Subcutaneous abdominal adipose tissue (tissue), 5 donors: ENCODE measurements around the gene ERBB4.
"Not testable (repeated sequence)": the region's sequence is repeated elsewhere in the genome, so short reads cannot be mapped to it uniquely, and the experiment has no call there.

Experiments
- H3K27ac ChIP-seq: one replicate; pipeline ENCODE4 v1.7.0; 2013; ENCODE audit warnings: low read depth, mild to moderate bottlenecking, inconsistent platforms, low read length, moderate library complexity
- H3K27me3 ChIP-seq, 5 donors: one replicate each; pipeline ENCODE4 v1.7.0; 2013; ENCODE audit warnings: low read length in 5 of 5, inconsistent platforms in 1 of 5; ENCODE audit not compliant: control insufficient read depth in 5 of 5, insufficient read depth in 4 of 5
- H3K36me3 ChIP-seq, 5 donors: one replicate each; pipeline ENCODE4 v1.7.0; 2013; ENCODE audit warnings: low read length in 5 of 5; ENCODE audit not compliant: control insufficient read depth in 5 of 5, insufficient read depth in 5 of 5
- H3K4me1 ChIP-seq, 5 donors: one replicate each; pipeline ENCODE4 v1.7.0; 2013; ENCODE audit warnings: low read length in 5 of 5, mild to moderate bottlenecking in 3 of 5, moderate library complexity in 1 of 5; ENCODE audit not compliant: control insufficient read depth in 5 of 5, insufficient read depth in 5 of 5
- H3K4me3 ChIP-seq, 5 donors: one replicate each; pipeline ENCODE4 v1.7.0; 2013; ENCODE audit warnings: low read length in 5 of 5, low read depth in 1 of 5
- H3K9ac ChIP-seq, 5 donors: one replicate each; pipeline ENCODE4 v1.7.0; 2013; ENCODE audit warnings: low read length in 5 of 5, mild to moderate bottlenecking in 4 of 5, moderate library complexity in 3 of 5
- H3K9me3 ChIP-seq, 5 donors: one replicate each; pipeline ENCODE4 v1.7.0; 2013; ENCODE audit warnings: low read length in 5 of 5; ENCODE audit not compliant: control insufficient read depth in 5 of 5
- donor health status: healthy.
- donor health status: healthy.
- donor health status: healthy.
- donor health status: healthy.
- donor health status: healthy.

Gene ERBB4

DNA sequence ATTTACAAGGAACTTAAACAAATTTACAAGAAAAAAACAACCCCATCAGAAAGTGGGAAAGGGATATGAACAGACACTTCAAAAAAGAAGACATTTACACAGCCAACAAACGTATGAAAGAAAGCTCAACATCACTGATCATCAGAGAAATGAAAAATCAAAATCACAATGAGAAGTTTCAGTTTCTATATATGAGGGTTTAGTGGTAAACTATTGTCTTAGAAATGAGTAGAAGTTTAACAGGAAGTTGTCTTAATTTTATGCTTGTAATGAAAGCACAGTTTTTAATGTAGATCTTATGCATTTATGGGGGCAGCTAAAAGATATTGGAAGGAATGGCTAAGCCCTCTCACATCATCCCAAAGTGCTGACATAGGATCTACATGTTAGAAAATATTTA, 325.4 kb downstream of the ERBB4 start:
- Histone ChIP-seq H3K36me3 (no peaks in the 10 kb centered on the region), H3K27ac (no peak overlapping the region)

DNA sequence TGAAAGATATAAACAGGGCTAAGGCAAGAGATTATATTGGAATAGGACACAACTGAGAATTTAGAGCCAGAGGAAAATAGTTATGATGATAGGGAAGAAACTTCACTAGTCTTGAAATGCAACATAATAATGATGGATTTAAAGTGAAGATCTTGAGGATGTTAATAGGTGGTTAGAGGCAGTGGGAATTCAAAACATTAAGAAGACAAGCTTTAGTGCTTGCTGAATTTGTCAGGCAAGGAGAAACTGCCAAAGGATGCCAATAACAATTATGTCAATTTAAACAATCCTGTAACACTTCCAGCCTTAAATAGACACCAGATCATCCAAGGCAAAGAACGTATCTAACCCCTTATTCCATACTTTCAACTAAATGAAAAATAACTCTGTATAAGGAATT, 330.1 kb downstream of the ERBB4 start:
- no peaks in the 10 kb centered on the region for H3K27me3 ChIP-seq
- H3K36me3 ChIP-seq = no peaks in the 10 kb centered on the region
- no peak overlapping the region for H3K9ac ChIP-seq
- no peak overlapping the region for H3K4me3 ChIP-seq
- no peak overlapping the region for H3K27ac ChIP-seq
- H3K4me1 ChIP-seq = no peaks in the 10 kb centered on the region
- no peaks in the 10 kb centered on the region for H3K9me3 ChIP-seq

More for the DNA sequence above, 325.4 kb downstream of the ERBB4 start:
- Histone ChIP-seq H3K4me3 (no peak overlapping the region), H3K9ac (no peak overlapping the region), H3K9me3 (no peaks in the 10 kb centered on the region), H3K27me3 (no peaks in the 10 kb centered on the region), H3K4me1 (no peaks in the 10 kb centered on the region)

DNA sequence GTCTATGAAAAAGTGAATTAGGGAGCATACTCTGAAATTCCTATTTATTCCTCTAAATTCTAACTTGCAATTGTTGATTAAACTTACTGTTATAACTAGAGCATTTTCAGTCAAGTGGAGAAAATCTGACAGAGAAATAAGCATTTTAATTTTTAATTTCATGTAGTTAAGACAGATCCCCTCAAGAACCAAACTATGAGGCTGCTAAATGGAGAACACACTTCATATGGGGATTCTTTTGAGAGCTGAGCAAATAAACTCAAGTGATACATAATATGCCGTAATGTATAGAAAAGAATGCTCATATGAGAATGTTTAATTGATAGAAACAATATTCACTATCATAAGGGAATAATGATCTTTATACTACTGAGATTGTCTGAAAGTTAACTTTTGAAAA, 340.8 kb downstream of the ERBB4 start:
- Histone ChIP-seq H3K9ac (no peak overlapping the region), H3K4me3 (no peak overlapping the region), H3K27me3 (no peaks in the 10 kb centered on the region), H3K9me3 (no peaks in the 10 kb centered on the region), H3K36me3 (no peaks in the 10 kb centered on the region), H3K4me1 (no peaks in the 10 kb centered on the region), H3K27ac (no peak overlapping the region)

DNA sequence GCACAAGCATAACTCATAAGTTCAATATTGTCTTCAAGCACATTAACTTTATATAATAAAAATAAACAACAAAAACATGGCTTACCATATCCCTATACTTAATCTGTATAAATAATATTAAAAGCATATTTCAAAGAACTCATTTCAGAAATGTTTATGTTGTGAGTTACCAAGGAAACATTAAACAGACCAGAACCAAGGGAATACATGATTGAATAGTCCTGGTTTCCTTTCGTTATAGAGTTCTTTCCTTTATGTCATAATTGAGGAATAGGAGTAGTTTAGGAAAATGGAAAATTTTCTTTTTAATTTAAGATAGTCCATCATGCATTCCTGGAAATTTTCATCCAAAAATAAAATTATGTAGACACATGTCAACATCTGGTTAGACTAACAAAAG, 343.0 kb downstream of the ERBB4 start:
- no peak overlapping the region for H3K27ac ChIP-seq
- H3K36me3 ChIP-seq = no peaks in the 10 kb centered on the region
- no peaks in the 10 kb centered on the region for H3K9me3 ChIP-seq
- H3K9ac ChIP-seq = no peak overlapping the region
- no peak overlapping the region for H3K4me3 ChIP-seq
- H3K27me3 ChIP-seq = no peaks in the 10 kb centered on the region
- no peaks in the 10 kb centered on the region for H3K4me1 ChIP-seq

DNA sequence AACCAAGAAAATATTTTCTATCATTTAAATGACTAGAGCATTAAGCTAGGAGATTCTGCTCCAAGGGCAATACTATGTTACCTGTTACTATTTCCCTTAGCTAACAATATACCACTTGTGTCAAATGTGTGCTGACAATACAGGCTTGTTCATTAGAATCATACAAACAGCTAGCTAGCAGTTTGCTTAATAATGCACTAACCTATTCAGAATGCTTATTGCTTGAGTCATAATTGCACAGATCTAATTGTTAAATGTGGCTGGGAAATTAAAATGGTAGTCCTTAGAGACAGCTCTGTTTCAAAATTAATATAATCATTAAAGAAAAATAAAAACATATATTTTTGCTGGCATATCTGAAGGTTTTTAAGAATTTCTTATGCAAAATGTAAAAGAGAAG, 344.2 kb downstream of the ERBB4 start:
- Histone ChIP-seq H3K36me3 (no peaks in the 10 kb centered on the region), H3K9ac (no peak overlapping the region), H3K27ac (no peak overlapping the region), H3K4me1 (no peaks in the 10 kb centered on the region), H3K27me3 (no peaks in the 10 kb centered on the region), H3K4me3 (no peak overlapping the region), H3K9me3 (no peaks in the 10 kb centered on the region)

DNA sequence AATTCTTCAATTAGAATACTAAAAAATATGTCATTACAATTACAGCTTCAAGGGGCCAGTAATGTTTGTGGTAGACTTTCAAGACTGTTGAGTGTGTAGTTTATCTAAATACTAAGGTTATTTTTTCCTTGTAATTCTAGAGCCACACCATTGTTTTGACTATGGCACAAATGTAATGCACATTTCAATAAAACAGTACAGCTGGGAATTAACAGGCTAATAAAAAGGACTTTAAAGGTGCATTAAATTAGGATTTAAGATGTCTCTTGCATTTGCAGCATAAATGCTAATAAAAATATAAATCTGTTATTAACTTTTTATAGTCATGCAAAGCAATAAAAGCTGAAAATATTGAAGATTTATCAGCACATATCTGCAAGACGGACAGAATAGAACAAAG, 344.8 kb downstream of the ERBB4 start:
- H3K9me3 ChIP-seq = no peaks in the 10 kb centered on the region
- H3K27ac ChIP-seq = no peak overlapping the region
- no peak overlapping the region for H3K4me3 ChIP-seq
- H3K36me3 ChIP-seq = no peaks in the 10 kb centered on the region
- no peaks in the 10 kb centered on the region for H3K27me3 ChIP-seq
- no peaks in the 10 kb centered on the region for H3K4me1 ChIP-seq
- no peak overlapping the region for H3K9ac ChIP-seq

DNA sequence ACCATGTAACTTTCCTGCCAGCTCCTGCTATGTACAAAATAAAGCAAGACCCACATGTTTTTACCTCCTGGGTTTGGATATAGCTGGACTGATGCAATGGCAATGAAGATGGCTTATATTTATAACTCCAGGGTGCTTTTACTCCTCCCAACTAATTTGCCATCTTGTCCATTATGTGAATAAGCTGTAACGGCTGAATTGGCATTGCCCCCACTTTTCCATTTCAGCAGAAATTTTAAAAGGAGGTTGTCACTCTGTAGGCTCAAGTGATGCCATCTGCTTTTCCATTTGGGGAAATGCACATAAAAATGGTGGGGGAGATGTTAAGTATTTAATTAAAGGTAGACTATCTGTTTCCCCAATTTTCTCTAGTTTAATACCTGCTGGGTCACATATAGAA, 345.5 kb downstream of the ERBB4 start:
- Histone ChIP-seq H3K27me3 (no peaks in the 10 kb centered on the region), H3K27ac (no peak overlapping the region), H3K9ac (no peak overlapping the region), H3K36me3 (no peaks in the 10 kb centered on the region), H3K4me3 (no peak overlapping the region), H3K4me1 (no peaks in the 10 kb centered on the region), H3K9me3 (no peaks in the 10 kb centered on the region)

DNA sequence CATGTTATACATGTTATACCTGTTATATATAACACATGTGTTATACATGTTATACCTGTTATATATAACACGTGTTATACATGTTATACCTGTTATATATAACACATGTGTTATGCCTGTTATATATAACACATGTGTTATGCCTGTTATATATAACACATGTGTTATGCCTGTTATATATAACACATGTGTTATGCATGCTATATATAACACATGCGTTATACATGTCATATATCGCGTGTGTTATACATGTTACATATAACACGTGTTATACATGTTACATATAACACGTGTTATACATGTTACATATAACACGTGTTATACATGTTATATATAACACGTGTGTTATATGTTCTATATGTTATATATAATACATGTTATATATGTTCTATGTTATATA, 347.2 kb downstream of the ERBB4 start:
- H3K27me3 ChIP-seq = not testable (repeated sequence)

DNA sequence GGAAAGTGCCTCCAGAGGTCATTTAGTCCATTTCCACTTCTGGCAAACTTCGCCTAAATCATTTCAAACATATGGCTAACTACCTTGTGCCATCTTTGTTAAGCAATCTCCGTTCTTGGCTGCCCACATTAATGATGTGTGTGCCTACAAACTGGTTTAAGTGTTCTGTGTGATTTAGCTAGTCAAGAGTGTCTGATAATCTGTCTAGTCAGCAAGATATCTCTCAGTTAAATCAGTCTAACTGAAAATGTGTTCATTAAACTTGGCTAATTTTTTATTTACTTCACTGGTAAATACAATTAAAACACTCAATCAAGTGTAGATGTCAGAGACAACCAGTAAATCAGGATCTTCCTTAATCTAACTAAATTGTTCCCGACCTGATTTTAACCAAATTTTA, 352.4 kb downstream of the ERBB4 start:
- no peaks in the 10 kb centered on the region for H3K9me3 ChIP-seq
- no peak overlapping the region for H3K9ac ChIP-seq
- no peaks in the 10 kb centered on the region for H3K36me3 ChIP-seq
- no peak overlapping the region for H3K4me3 ChIP-seq
- no peaks in the 10 kb centered on the region for H3K27me3 ChIP-seq
- no peaks in the 10 kb centered on the region for H3K4me1 ChIP-seq
- no peak overlapping the region for H3K27ac ChIP-seq

More for the DNA sequence above, 347.2 kb downstream of the ERBB4 start:
- not testable (repeated sequence) for H3K9ac ChIP-seq, H3K27ac ChIP-seq, H3K36me3 ChIP-seq, H3K4me1 ChIP-seq, H3K9me3 ChIP-seq, H3K4me3 ChIP-seq

DNA sequence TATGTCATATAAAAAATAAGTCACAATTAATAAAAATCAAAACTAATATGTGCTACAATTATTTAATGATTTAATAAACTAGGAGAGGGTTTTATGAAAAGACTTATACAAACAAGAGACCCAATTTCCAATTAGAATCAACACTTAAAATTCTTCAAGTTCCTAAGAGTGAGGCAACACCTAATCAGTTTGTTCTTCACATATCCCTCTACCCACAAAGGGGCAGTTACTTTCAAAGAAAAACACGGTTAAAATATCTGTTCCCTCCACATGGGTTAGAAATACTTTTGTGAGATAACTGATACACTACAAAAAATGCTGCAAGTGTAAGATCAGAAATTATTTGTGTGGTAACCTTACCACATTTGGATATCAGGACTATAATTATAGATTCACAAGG, 357.0 kb downstream of the ERBB4 start:
- no peak overlapping the region for H3K27ac ChIP-seq
- no peaks in the 10 kb centered on the region for H3K4me1 ChIP-seq

DNA sequence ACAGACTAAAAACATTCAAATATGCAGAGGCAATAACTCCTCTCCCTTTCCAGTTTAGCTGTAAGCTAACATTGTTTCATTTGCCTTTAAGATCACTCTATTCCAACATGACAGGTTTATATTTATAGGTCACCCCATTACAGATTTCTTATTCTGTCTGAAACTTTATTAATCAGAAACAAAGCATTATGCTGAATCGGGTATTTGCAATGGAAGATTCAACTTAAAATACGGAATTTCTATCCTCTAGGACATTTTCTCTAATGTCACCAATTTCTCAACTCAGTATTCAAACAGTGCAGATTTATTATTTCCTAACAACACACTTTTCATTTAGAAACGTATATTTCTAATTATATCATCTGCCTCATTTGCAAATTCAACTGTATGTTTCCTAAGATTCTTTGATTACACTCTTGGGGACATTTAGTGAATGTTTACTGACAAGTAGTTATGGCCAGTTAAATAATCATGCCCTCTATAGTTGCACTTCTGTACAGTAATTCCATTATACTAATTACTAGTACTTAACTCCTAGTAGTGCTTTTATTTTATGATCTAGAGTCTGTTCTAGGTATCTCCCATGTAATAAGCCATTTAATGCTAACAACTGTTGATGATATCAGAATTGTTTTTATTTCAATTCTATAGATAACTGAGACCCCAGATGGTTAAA, 358.1 kb downstream of the ERBB4 start:
- H3K9ac ChIP-seq = no peak overlapping the region
- H3K36me3 ChIP-seq = no peaks in the 10 kb centered on the region
- H3K4me1 ChIP-seq = no peaks in the 10 kb centered on the region
- H3K27ac ChIP-seq = no peak overlapping the region
- no peaks in the 10 kb centered on the region for H3K27me3 ChIP-seq
- no peaks in the 10 kb centered on the region for H3K9me3 ChIP-seq
- no peak overlapping the region for H3K4me3 ChIP-seq

More for the DNA sequence above, 357.0 kb downstream of the ERBB4 start:
- Histone ChIP-seq H3K36me3 (no peaks in the 10 kb centered on the region), H3K27me3 (no peaks in the 10 kb centered on the region), H3K9me3 (no peaks in the 10 kb centered on the region), H3K4me3 (no peak overlapping the region), H3K9ac (no peak overlapping the region)
